ENCODE measurements around the gene AOPEP. TPM values are rescaled to one million over a fixed set of nuclear protein-coding genes. Genes with fewer than 3 reads are reported as not detected.

The AOPEP gene
- total RNA-seq, 6 experiments from 2014 or later, result 36.6 to 110 (median 63.3) TPM

DNA sequence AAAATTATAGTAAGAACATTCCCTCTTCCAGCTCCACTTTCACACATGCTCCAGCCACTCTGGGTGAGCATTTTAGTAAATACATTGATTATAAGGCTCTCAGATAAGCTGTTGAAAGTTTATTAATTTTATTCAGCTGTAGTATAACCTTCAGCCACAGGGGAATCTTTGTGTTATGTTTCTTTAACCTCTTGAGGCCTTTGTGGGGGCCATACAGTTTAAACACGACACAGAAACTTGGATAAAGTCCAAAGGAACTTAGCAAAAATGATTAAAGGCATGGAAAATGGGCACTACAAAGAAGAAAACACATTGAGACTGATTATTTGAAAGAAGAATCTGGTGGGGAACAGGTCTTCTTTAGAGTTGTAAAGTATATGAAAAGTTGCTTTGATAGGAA, 70.2 kb downstream of the AOPEP start:
- Histone ChIP-seq H3K36me3 (peaks cover 0 to 8% (median 0%) of the 10 kb centered on the region in 4 donors), H3K9me3 (no peaks in the 10 kb centered on the region), H3K27me3 (no peaks in the 10 kb centered on the region), H3K27ac (no peak overlapping the region), H3K4me1 (no peaks in the 10 kb centered on the region), H3K4me3 (no peak overlapping the region)
- 10% methylated on average over 1 of the region's 1 CpG for WGBS (ENCODE audit: insufficient coverage, low coverage, low lambda C conversion rate, missing lambda C conversion rate)
- no peak for TF ChIP-seq POLR2A (IDR thresholded peaks at IDR 0.05)
- TF ChIP-seq, protein P1, sequence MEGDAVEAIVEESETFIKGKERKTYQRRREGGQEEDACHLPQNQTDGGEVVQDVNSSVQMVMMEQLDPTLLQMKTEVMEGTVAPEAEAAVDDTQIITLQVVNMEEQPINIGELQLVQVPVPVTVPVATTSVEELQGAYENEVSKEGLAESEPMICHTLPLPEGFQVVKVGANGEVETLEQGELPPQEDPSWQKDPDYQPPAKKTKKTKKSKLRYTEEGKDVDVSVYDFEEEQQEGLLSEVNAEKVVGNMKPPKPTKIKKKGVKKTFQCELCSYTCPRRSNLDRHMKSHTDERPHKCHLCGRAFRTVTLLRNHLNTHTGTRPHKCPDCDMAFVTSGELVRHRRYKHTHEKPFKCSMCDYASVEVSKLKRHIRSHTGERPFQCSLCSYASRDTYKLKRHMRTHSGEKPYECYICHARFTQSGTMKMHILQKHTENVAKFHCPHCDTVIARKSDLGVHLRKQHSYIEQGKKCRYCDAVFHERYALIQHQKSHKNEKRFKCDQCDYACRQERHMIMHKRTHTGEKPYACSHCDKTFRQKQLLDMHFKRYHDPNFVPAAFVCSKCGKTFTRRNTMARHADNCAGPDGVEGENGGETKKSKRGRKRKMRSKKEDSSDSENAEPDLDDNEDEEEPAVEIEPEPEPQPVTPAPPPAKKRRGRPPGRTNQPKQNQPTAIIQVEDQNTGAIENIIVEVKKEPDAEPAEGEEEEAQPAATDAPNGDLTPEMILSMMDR (IDR thresholded peaks at IDR 0.05), result no peak
- intact Hi-C loops (cut with DNase I), result no loop called here
- ATAC-seq (no peak), DNase-seq (no peak)

DNA sequence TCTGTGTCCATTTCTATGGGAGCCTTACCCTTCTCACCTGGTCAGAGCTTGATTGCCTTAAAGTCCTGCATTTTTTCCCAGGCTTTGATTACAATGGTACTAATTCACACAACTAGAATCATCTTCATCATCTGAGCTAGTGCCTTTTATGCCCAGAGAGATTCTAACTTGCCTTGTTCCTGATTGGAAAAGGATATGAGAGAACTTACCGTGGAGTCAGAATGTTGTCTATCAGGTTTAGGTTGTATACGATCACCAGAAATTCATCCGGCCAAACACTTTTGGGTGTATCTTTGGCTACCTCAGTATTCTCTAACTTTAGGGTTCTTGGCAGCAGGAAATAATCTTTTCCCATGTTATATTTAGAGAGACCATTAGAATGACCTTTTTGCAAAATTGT, 71.7 kb downstream of the AOPEP start:
- DNase-seq, result no peak
- WGBS (ENCODE audit: insufficient coverage, low coverage, low lambda C conversion rate, missing lambda C conversion rate), result 93% methylated on average over 3 of the region's 3 CpGs
- Histone ChIP-seq H3K4me3 (no peak overlapping the region), H3K27me3 (no peaks in the 10 kb centered on the region), H3K4me1 (no peaks in the 10 kb centered on the region), H3K9me3 (no peaks in the 10 kb centered on the region), H3K36me3 (peaks cover 0 to 8% (median 0%) of the 10 kb centered on the region in 4 donors), H3K27ac (no peak overlapping the region)
- TF ChIP-seq POLR2A (IDR thresholded peaks at IDR 0.05), result no peak
- TF ChIP-seq, protein P1 (IDR thresholded peaks at IDR 0.05), result no peak
- intact Hi-C loops (cut with DNase I), result no loop called here
- no peak for ATAC-seq

- WGBS (ENCODE audit: insufficient coverage, low coverage, low lambda C conversion rate, missing lambda C conversion rate), result 100% methylated on average over 1 of the region's 2 CpGs
- no peaks in the 10 kb centered on the region for H3K4me1 ChIP-seq
- ATAC-seq (peak in 1 of 4 donors; percentile 56), DNase-seq (no peak)
- no peak overlapping the region for H3K4me3 ChIP-seq
- intact Hi-C loops (cut with DNase I), result no loop called here
- H3K36me3 ChIP-seq, result peaks cover 0 to 8% (median 0%) of the 10 kb centered on the region in 4 donors
- H3K27ac ChIP-seq, result no peak overlapping the region
- no peaks in the 10 kb centered on the region for H3K27me3 ChIP-seq
- TF ChIP-seq, protein P1 (IDR thresholded peaks at IDR 0.05), result no peak
- no peak for TF ChIP-seq POLR2A (IDR thresholded peaks at IDR 0.05)
- no peaks in the 10 kb centered on the region for H3K9me3 ChIP-seq
These were observed 72.2 kb downstream of the AOPEP start for GRCh38 chr9:94798708-94799107.

DNA sequence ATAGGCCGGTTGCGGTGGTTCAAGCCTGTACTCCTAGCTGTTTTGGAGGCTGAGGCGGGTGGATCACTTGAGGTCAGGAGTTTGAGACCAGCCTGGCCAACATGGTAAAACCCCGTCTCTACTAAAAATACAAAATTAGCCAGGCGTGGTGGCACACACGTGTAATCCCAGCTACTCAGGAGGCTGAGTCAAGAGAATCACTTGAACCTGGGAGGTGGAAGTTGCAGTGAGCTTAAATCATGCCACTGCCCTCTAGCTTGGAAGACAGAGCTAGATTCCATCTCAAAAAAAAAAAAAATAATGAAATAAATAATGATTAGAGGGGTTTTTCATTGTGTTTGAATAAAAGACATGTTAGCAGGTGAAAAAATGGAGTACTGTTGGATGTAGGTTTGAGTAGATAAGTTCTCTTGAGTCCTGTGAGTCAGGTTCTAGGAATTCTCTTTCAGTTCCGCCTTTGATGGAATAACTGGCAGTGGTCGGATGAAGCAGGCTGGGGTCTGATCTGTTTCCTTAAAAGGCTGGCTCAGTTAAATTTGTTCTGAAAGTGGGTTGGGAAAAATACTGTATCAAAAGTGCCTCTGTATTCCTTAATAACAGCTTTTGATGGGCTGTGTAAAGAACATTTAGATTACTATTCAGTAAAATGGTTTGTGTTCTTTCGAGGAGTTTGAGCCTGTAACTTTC, 73.2 kb downstream of the AOPEP start:
- no peaks in the 10 kb centered on the region for H3K27me3 ChIP-seq
- no peak for DNase-seq
- ATAC-seq, result no peak
- no peaks in the 10 kb centered on the region for H3K4me1 ChIP-seq
- H3K27ac ChIP-seq, result no peak overlapping the region
- intact Hi-C loops (cut with DNase I), result no loop called here
- WGBS (ENCODE audit: insufficient coverage, low coverage, low lambda C conversion rate, missing lambda C conversion rate), result 95% methylated on average over 7 of the region's 9 CpGs
- H3K9me3 ChIP-seq, result no peaks in the 10 kb centered on the region
- TF ChIP-seq, protein P1 (IDR thresholded peaks at IDR 0.05), result no peak
- no peak for TF ChIP-seq POLR2A (IDR thresholded peaks at IDR 0.05)
- H3K4me3 ChIP-seq, result no peak overlapping the region
- peaks cover 0 to 8% (median 0%) of the 10 kb centered on the region in 4 donors for H3K36me3 ChIP-seq
